NCI-H1694 (cell line): ENCODE measurements around the gene NAA38.
"Not testable (repeated sequence)": the region's sequence is repeated elsewhere in the genome, so short reads cannot be mapped to it uniquely, and the experiment has no call there.

Experiments
- DNase-seq: peaks from one replicate; lab custom pipeline; 2025; lab: John Stamatoyannopoulos, UW

Gene NAA38

DNA sequence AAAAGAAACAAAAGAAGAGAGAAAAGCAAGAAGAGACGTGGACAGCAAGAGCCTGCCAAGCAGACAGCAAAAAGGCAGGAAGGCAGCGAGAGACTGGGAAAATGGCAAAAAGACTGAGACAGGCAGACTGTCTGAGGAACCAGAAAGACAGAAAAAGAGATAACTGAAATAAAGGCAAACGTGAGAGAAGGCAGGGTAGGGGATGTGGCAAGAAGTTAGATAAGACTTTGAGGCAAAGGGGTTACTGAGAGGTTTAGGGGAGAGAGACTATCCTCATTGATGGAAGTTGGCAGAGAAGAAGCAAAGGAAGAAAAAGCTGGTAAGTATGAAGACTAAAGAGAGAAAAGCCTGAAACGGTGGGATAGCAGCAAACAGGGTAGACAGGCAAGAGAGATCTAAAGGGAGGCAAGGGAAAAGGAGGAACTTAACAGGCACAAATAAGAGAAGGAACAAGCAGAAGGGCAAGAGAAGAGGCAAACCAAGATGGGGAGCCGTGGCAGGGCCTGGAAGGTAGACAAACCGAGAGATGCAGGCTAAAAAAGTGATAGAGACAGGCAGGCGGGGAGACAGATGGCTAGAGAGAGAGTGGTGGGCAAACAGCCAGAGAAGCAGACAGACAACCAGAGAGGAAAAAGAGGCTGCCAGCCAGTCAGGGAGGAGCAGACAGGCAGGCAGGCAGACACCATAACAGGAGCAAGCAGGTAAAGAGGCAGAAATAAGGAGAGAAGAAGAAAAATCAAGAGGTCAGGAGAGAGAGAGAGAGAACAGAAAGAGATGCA, 24.1 kb upstream of the NAA38 start:
- DNase-seq, result peak; percentile 94

DNA sequence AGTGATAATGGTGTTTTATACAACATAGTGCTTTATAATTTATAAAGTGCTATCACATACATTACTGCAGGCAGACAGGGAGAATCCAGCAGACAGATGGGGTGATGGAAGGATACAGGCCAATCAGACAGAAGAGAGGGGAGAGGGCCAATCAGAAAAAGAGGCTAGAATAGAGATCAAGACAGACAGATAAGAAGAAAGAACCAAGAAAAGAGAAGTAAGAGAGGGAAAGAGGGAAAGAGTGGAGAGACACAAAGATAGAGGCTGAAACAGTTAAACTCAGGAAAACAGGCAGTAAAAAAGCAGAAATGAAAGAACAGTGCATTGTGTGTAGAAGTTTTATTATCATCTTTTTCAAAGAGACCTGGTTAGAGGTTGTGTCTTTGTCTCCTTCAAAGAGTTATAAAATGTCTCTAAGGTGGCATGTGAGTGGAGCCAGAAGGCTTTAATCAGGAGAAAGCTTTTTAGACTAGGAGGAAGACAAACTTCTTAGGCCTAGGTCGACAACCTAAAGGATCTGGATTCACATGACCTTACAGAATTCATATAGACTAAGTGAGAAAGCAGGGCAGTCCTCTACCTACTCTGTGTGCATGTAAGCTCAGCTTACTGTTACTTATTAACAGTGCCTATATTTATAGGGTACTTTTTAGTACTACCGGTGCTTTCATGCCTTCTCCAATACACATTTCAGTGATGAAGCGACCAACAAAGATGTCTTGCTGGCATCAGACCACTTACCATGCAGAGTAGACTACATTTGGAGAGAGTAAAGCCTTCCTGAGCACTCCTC, 22.9 kb upstream of the NAA38 start:
- no peak for DNase-seq

DNA sequence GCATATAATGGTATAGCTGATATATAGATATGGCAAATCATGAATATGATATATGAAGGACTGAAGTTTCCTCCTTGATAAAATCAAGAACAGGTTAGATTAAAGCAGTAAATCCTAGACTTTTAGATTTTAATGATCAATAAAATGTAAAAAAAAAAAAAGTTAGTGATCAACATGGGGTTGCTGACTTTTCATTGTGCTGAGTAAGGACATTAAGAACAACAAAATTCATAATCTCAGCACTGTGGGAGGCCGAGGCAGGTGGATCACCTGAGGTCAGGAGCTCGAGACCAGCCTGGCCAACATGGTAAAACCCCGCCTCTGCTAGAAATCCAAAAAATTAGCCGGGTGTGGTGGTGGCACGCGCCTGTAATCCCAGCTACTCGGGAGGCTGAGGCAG, 20.9 kb upstream of the NAA38 start:
- DNase-seq, result no peak

DNA sequence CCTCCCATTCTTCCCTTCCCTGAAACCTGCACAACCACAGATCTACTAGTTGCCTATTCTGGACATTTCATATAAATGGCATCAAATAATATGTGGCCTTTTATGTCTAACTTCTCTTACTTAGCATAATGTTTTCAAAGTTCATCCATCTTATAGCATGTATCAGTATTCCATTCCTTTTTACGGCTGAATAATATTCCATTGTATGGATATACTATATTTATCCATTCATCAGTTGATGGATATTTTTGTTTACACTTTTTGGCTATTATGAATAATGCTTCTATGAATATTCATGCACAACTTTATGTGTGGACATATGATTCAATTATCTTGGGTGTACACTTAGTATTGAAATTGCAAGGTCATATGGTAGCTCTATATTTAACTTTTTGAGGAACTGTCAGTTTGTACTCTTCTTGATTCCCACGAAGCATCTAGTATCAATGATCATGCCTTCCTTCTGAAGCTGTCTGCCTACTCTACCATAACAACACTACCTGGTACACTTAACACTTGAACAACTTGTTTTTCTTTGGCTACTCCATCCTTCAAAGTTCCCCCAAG, 18.5 kb upstream of the NAA38 start:
- no peak for DNase-seq

DNA sequence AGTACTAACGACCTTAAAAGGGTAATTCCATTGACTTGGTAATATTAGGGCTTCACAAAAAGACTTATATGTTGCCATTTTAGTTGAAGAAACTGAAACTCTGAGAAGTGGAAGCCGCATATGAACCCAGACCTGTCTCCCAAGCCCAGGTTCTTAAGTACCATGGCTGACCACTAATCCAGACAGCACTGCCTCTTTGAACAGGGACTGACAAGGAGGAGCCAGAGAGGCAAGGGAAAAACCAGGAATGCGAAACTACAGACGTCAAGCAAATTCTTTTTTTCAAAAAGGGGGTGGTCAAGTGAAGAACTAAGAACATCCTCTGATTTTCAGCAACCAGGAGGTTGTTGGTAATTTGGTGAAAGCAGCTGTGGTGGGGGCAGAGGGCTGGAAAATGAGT, 15.7 kb upstream of the NAA38 start:
- DNase-seq, result no peak

DNA sequence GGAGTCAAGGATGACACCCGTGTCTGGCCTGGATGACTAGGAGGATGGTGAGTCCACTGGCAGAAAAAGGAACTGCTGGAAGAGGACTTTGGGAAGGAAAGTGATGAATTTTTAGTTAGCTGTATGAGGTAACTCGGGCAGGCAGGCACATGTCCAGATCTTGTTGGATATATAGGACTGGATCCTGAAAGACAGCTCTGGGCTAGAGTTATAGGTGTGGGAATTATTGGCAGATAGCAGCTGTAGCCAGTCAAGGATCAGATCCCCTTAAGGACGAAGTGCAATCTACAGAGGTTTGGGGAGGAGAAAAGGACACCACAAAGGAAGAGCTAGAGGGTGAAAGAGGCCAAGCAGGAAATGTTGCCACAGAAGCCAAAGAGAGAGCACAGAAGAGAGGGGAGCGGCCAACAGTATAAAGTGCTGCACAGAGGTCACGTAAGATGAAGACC, 10.5 kb upstream of the NAA38 start:
- no peak for DNase-seq

DNA sequence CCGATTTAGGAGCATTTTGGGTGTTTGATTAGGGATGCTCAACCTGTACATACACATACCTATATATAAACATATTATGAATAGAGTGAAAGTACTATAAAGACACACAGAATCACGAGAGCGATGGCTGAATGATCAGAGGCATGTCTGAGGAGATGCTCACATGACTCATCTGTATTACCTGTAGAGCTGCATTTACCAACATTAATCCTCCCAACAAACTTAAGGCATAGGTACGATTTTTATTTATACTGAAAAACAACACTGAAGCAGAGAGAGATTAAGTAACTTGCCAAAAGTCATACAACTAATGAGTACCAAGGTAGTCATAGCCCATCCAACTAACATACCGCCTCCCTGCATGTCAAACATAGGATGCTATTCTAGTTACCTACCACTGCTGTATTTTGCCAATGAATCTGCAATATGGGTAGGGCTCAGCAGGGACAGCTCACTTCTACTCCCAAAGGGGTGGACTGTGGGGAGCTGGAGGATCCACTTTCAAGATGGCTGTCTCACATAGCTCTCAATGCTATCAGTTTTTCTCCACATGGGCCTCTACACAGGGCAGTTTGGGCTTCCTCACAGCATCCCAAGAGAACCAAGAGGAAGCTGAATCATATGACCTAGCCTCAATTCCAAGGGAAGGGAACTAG, 7.8 kb upstream of the NAA38 start:
- DNase-seq, result no peak

DNA sequence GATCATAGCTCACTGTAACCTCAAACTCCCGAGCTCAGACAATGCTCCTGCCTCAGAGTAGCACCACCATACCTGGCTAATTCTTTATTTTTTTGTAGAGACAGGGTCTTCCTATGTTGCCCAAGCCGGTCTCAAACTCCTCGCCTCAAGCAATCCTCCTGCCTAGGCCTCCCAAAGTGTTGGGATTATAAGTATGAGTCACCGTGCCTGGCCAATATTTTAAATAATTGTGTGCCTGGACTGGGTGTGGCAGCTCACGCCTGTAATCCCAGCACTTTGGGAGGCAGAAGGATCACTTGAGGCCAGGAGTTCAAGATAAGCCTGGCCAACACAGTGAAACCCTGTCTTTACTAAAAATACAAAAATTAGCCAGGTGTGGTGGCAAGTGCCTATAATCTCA, 7.0 kb upstream of the NAA38 start:
- not testable (repeated sequence) for DNase-seq

DNA sequence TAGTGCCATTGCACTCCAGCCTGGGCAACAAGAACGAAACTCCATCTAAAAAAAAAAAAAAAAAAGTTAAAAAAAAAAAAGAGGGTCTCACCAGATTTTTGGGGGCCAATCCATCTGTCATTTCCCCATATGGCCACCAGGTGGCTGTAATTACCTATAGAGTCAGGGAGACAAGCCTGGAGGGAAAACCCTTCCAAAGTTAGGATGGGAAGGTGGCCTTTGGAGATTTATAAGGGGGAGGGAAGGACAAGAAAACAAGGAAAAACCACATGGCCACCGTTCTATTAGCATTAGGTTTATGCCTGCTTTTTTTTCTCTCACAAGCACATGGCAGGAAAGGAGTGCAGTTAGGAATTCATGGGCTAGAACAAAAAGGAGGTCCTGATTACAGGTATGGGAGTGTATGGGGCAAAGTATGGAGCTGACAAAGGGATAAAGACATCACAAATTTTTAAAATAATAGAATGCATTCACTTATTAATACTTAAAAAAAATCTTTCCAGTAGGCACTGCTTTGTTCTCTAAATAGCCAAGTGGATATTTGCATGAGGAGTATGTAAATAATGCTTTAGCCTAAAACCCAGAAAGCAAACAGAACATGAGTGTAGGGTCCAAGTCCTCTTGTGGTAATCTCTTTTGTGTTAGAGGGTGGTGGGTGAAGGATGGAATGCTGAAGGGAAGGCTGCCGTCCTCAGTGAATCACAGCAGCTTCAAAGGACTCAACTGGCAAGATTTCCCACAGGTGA, 5.5 kb upstream of the NAA38 start:
- peak; percentile 86 for DNase-seq

DNA sequence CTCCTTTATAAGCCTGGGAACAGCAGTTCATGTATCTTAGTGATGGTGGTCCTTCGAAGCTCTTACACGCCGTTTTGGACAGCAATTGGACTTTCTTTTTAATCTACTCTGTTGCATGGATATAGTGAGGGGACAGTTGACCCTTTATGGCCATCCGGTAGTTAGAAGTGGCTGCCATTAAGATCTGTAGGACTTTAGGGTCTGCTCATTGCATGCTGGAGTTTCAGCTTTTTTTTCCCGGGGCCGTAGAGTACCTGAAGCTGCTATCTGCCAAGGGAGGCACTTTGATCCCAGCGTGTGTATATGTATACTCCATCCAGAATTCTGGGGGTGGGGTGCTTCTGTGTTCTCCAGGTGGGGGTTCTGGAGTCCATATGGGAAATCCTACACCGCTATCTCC, 1.7 kb upstream of the NAA38 start:
- no peak for DNase-seq

DNA sequence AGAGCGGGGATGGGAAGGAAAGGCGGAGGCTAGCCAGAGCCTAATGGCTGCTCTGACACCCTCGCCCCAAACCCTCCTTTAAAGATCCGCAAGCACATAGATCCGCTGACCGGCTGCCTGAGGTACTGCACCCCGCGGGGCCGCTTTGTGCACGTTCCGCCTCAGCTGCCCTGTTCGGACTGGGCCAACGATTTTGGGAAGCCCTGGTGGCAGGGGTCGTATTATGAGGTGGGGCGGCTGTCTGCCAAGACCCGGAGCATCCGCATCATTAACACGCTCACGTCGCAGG, 1.1 kb upstream of the NAA38 start:
- no peak for DNase-seq

DNA sequence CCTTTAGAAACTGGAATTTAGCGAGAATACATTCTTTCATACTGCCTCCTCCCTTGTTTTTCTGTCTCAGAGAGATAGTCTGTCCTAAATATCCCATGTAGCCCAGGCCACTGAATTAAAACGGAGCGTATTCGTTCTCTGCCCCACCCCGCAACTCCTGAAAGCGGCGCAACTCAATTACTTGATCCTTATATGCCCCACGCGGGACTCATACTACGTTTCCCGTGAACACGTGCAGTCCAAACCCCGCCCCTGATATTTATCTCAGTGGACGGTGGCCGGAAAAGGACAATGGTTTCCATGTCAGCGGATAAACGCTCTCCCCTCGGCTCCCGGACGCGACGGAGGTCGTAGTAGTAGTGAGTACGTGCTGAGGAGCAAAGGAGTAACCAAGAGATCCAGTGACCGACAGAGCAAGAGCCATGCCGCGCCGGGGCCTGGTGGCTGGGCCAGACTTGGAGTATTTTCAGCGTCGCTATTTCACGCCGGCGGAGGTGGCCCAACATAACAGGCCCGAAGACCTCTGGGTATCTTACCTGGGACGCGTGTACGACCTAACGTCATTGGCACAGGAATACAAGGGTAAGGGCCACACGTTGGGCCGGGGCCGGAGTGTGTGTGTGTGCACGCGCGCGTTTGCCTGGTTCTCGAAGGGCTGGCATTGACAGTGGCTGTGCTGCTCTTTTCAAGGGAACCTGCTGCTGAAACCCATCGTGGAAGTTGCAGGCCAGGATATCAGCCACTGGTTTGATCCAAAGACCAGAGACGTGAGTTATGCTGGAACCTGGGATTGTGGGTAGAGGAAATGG, 558 bp upstream of the NAA38 start, which contains the start of gene CYB5D1:
Gene CYB5D1 (plus strand): TSS at position 291 of the 809 bp plus-strand sequence. CDS start 132 bp downstream, at position 423.
- peak; percentile 97 for DNase-seq

DNA sequence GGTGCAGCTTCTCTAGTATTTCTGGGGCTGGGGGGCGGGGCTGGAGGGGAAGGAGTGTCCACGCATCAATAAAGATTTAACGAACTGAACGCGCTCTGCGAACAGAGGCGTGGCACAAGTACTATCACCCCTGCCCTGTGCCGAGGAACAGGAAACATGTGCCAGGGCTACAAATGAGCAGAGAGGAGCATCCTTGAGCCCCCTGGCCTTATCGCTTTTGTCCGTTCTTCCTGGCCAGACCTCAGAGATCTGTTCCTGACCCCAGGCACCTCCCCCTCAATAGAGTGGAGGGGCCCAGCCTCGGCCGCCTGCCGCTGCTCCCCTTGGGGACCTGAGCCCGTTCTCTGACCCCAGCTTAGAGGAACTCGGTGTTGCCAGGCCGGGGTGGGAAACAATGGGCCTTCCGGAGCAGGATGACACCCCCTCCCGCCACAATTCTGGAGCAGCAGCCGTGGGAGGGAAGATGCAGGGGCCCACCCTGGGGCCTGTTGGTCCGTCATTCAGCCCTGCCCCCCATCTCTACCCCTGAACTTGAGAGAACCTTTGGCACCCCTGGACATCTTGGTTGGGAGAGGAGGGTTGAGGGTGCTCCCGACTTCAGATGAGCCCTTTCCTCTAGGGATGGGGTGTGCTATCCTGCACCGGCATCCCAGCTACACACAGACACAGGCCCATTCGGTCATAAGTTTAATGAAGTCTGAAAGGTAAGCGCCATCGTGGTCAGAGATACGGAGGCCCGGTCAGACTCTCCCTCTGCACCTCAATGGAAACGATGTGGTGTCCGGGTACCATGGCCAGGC, 1.1 kb downstream of the NAA38 start:
- DNase-seq, result no peak

DNA sequence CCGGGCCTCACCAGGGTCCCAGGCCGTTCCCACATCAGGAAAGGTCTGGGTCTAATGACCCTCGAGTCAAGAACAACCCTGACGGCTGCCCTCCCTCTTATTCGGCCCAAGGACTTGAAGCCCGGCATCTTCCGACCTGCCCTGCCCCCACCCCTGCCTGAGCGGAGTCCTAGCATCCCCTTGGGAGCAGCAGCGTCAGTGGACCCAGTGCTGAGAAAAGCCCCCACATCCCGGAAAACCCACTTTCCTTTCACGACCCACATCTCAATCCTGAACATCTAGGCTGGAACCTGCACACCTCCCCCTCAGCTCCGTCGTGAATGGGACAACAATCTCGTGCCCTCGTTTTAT, 1.7 kb downstream of the NAA38 start:
- DNase-seq, result no peak

DNA sequence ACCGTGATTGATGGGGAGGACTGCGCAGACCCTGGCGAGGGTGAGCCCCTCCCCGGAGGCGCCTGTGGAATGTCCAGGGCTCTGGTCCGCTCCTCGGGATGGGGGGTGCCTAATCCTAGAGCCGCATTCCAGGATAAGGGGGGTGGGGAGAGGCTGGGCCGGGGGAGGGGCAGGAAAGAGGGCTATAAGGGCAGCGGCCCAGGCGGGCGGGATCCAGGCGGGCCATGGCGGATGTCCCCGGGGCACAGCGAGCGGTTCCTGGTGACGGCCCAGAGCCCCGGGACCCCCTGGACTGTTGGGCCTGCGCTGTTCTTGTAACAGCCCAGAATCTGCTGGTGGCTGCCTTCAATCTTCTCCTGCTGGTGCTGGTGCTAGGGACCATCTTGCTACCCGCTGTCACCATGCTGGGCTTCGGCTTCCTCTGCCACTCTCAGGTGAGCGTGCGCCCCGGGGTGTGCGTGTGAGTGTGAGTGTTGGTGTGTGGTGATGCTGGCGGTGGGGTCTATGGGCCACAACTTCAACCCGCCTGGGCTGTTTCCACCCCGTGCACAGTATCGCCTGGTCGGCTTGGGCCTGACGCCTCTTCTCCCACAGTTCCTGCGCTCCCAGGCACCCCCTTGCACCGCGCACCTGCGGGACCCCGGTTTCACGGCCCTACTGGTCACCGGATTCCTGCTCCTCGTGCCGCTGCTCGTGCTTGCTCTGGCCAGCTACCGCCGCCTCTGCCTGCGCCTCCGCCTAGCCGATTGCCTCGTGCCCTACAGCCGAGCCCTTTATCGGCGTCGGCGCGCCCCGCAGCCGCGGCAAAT, 2.3 kb downstream of the NAA38 start, which contains the start of gene TMEM88:
Gene TMEM88 (plus strand): TSS at position 216 of the 809 bp plus-strand sequence. CDS start 9 bp downstream, at position 225.
- DNase-seq, result no peak

DNA sequence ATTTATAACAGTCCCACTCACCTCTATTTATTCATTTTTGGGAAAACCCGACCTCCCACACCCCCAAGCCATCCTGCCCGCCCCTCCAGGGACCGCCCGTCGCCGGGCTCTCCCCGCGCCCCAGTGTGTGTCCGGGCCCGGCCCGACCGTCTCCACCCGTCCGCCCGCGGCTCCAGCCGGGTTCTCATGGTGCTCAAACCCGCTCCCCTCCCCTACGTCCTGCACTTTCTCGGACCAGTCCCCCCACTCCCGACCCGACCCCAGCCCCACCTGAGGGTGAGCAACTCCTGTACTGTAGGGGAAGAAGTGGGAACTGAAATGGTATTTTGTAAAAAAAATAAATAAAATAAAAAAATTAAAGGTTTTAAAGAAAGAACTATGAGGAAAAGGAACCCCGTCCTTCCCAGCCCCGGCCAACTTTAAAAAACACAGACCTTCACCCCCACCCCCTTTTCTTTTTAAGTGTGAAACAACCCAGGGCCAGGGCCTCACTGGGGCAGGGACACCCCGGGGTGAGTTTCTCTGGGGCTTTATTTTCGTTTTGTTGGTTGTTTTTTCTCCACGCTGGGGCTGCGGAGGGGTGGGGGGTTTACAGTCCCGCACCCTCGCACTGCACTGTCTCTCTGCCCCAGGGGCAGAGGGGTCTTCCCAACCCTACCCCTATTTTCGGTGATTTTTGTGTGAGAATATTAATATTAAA, 3.1 kb downstream of the NAA38 start:
- no peak for DNase-seq

DNA sequence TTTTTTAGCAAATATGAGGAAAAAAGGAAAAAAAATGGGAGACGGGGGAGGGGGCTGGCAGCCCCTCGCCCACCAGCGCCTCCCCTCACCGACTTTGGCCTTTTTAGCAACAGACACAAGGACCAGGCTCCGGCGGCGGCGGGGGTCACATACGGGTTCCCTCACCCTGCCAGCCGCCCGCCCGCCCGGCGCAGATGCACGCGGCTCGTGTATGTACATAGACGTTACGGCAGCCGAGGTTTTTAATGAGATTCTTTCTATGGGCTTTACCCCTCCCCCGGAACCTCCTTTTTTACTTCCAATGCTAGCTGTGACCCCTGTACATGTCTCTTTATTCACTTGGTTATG, 3.7 kb downstream of the NAA38 start:
- no peak for DNase-seq

DNA sequence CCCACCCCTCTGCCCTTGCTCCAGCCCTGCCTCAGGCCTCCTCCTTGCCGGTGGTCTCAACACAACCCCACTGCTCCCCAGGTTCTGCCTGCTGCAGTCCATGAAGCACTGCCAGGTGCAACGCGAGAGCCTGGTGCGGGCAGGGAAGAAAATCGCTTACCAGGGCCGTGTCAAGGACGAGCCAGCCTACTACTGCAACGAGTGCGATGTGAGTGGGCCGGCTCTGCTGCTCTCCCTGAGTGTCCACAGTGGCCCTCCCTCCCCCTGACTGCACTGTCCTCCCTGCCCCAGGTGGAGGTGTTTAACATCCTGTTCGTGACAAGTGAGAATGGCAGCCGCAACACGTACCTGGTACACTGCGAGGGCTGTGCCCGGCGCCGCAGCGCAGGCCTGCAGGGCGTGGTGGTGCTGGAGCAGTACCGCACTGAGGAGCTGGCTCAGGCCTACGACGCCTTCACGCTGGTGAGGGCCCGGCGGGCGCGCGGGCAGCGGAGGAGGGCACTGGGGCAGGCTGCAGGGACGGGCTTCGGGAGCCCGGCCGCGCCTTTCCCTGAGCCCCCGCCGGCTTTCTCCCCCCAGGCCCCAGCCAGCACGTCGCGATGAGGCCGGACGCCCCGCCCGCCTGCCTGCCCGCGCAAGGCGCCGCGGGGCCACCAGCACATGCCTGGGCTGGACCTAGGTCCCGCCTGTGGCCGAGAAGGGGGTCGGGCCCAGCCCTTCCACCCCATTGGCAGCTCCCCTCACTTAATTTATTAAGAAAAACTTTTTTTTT, 4.3 kb downstream of the NAA38 start:
- no peak for DNase-seq
